Liver (tissue), 3 donors: ENCODE data around the gene TARS1.

Source experiments
- ATF3 ChIP-seq: IDR thresholded peaks from 2 replicates; pipeline ENCODE4 v1.6.1; 2016; ENCODE audit warnings: antibody characterized with exemption
- CTCF ChIP-seq: fragments of 150-350 bp; IDR thresholded peaks from 2 replicates; pipeline ENCODE4 v1.5.1; 2017; ENCODE audit warnings: improper control_type of control experiment, low read depth, low read length; ENCODE audit not compliant: missing input control
- GABPA ChIP-seq, 2 donors: IDR thresholded peaks in 1 of 2; conservative IDR thresholded peaks in 1 of 2; 2 replicates each; pipeline ENCODE4 v1.6.1; 2016; ENCODE audit warnings: antibody characterized with exemption in 2 of 2, mild to moderate bottlenecking in 1 of 2, moderate library complexity in 1 of 2
- JUND ChIP-seq, 2 donors: IDR thresholded peaks; 2 replicates each; pipeline ENCODE4 v1.6.1; 2016; ENCODE audit warnings: antibody characterized with exemption in 2 of 2
- MAX ChIP-seq: IDR thresholded peaks from 2 replicates; pipeline ENCODE4 v1.6.1; 2016; ENCODE audit warnings: antibody characterized with exemption
- RAD21 ChIP-seq, 2 donors: IDR thresholded peaks; 2 replicates each; pipeline ENCODE4 v1.6.1; 2016; ENCODE audit warnings: antibody characterized with exemption in 2 of 2, mild to moderate bottlenecking in 2 of 2
- TAF1 ChIP-seq: conservative IDR thresholded peaks from 2 replicates; pipeline ENCODE4 v1.6.1; 2016; ENCODE audit warnings: antibody characterized with exemption, mild to moderate bottlenecking
- YY1 ChIP-seq: IDR thresholded peaks from 2 replicates; pipeline ENCODE4 v1.6.1; 2016; ENCODE audit warnings: antibody characterized with exemption, mild to moderate bottlenecking
- ZBTB33 ChIP-seq: IDR thresholded peaks from 2 replicates; pipeline ENCODE4 v1.6.1; 2016; ENCODE audit warnings: antibody characterized with exemption
- donor health status: healthy.
- donor health status: healthy.

- TF ChIP-seq CTCF (no peak), TAF1 (no peak), RAD21 (IDR thresholded peaks at IDR 0.05) (no peak), ZBTB33 (no peak), MAX (no peak), YY1 (no peak), JUND (IDR thresholded peaks at IDR 0.05) (no peak), GABPA (IDR thresholded peaks at IDR 0.05 in 1 of 2, conservative IDR thresholded peaks at IDR 0.05 in 1 of 2) (no peak), ATF3 (no peak)
Observed at GRCh38 chr5:33482335-33482734, 41.6 kb downstream of the TARS1 start.
